ENCODE results near the gene RNF6. TPM values are rescaled to one million over a fixed set of nuclear protein-coding genes. Genes with fewer than 3 reads are reported as not detected.
A peak's percentile ranks its signal among the peaks of the same experiment; 100 is the strongest.

Gene RNF6
- total and polyA plus RNA-seq, 9 donors, result 20.6 to 36.9 (median 27.5) TPM

DNA sequence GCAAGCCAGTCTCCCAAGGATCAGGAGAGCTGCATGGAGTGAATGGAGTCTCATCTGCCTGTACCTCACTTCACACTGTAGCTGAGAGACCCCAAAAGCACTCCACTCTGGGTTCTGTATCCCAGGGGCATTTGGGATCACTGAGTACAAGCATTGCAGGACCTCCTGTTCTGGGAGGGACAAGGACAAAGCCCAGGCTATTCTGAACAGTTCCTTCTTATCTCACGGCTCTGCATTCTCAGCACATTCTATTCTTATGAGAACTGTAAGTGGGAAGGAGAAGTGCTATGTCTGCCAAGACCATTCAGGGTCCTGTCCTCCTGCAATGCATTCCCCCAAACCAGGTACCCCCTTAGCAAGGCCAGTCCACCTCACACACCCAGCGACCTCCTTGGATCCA, 42.8 kb downstream of the RNF6 start:
- H3K4me1 ChIP-seq (ENCODE audit: control insufficient read depth, insufficient read depth, low read length), result no peaks in the 10 kb centered on the region
- WGBS (ENCODE audit: insufficient coverage), result no CpG with 5 or more reads among the region's 2 CpGs
- H3K27ac ChIP-seq (ENCODE audit: low read length), result no peak overlapping the region
- H3K9me3 ChIP-seq (replicated peaks; ENCODE audit: control insufficient read depth, low read depth, low read length), result no peaks in the 10 kb centered on the region
- no peaks in the 10 kb centered on the region for H3K36me3 ChIP-seq (ENCODE audit: control insufficient read depth, insufficient read depth, low read length)
- H3K4me3 ChIP-seq (ENCODE audit: low read length), result no peak overlapping the region
- H3K27me3 ChIP-seq (ENCODE audit: control insufficient read depth, insufficient read depth, low read length), result no peaks in the 10 kb centered on the region
- peak; percentile 13 for DNase-seq

DNA sequence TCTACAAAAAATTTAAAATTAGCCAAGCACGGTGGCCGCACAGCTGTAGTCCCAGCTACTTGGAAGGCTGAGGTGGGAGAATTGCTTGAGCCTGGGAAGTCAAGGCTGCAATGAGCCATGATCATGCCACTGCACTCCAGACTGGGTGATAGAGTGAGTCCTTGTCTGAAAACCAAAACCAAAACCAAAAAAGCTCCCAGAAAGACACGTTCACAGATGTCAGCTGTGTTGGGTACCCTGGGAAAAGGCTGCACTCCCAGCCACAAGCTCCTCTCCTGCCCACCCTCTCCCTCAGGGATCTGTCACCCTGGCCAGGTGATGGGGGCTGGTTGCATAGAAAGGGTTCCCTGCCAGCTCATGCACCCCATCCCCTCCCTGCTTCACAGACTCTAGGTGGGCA, 53.3 kb downstream of the RNF6 start:
- H3K27ac ChIP-seq (ENCODE audit: low read length), result no peak overlapping the region
- no peaks in the 10 kb centered on the region for H3K9me3 ChIP-seq (replicated peaks; ENCODE audit: control insufficient read depth, low read depth, low read length)
- no peaks in the 10 kb centered on the region for H3K27me3 ChIP-seq (ENCODE audit: control insufficient read depth, insufficient read depth, low read length)
- no peaks in the 10 kb centered on the region for H3K36me3 ChIP-seq (ENCODE audit: control insufficient read depth, insufficient read depth, low read length)
- DNase-seq, result no peak
- H3K4me1 ChIP-seq (ENCODE audit: control insufficient read depth, insufficient read depth, low read length), result no peaks in the 10 kb centered on the region
- 100% methylated on average over 1 of the region's 3 CpGs for WGBS (ENCODE audit: insufficient coverage)
- H3K4me3 ChIP-seq (ENCODE audit: low read length), result no peak overlapping the region

GRCh38 chr13:26168237-26168814, 53.8 kb downstream of the RNF6 start:
- no peak overlapping the region for H3K4me3 ChIP-seq (ENCODE audit: low read length)
- H3K36me3 ChIP-seq (ENCODE audit: control insufficient read depth, insufficient read depth, low read length), result no peaks in the 10 kb centered on the region
- H3K27ac ChIP-seq (ENCODE audit: low read length), result no peak overlapping the region
- no peaks in the 10 kb centered on the region for H3K27me3 ChIP-seq (ENCODE audit: control insufficient read depth, insufficient read depth, low read length)
- H3K9me3 ChIP-seq (replicated peaks; ENCODE audit: control insufficient read depth, low read depth, low read length), result no peaks in the 10 kb centered on the region
- no peak for DNase-seq
- WGBS (ENCODE audit: insufficient coverage), result 90% methylated on average over 2 of the region's 6 CpGs
- H3K4me1 ChIP-seq (ENCODE audit: control insufficient read depth, insufficient read depth, low read length), result no peaks in the 10 kb centered on the region

- no peaks in the 10 kb centered on the region for H3K9me3 ChIP-seq (replicated peaks; ENCODE audit: control insufficient read depth, low read depth, low read length)
- WGBS (ENCODE audit: insufficient coverage), result no CpG with 5 or more reads among the region's 3 CpGs
Observed at GRCh38 chr13:26163812-26164211, 58.3 kb downstream of the RNF6 start.

More at GRCh38 chr13:26163812-26164211, 58.3 kb downstream of the RNF6 start:
- Histone ChIP-seq H3K36me3 (ENCODE audit: control insufficient read depth, insufficient read depth, low read length) (no peaks in the 10 kb centered on the region), H3K4me1 (ENCODE audit: control insufficient read depth, insufficient read depth, low read length) (no peaks in the 10 kb centered on the region), H3K27ac (ENCODE audit: low read length) (no peak overlapping the region), H3K4me3 (ENCODE audit: low read length) (no peak overlapping the region), H3K27me3 (ENCODE audit: control insufficient read depth, insufficient read depth, low read length) (no peaks in the 10 kb centered on the region)
- no peak for DNase-seq

Other genes with a start within 250 kb of the RNF6 start
- gene SHISA2, start 170.3 kb downstream of the RNF6 start, total RNA-seq, result 96.6 TPM
- gene SHISA2, start 170.3 kb downstream of the RNF6 start, polyA plus RNA-seq (ENCODE audit: insufficient read depth in 1 of 8, insufficient read length in 8 of 8, low replicate concordance in 1 of 8), result 10 to 100 TPM; 35.5 to 64.1 (median 52.8) TPM
- gene CDK8, start 31.8 kb upstream of the RNF6 start, total RNA-seq, result 17.3 TPM
- gene CDK8, start 31.8 kb upstream of the RNF6 start, polyA plus RNA-seq (ENCODE audit: insufficient read depth in 1 of 8, insufficient read length in 8 of 8, low replicate concordance in 1 of 8), result 10 to 100 TPM; 21.6 to 30.0 (median 24.9) TPM

Measured in muscle of leg (tissue), 11 donors.